GM21515 (cell line): ENCODE data around the gene OR2B6.
"Not testable (repeated sequence)": the region's sequence is repeated elsewhere in the genome, so short reads cannot be mapped to it uniquely, and the experiment has no call there.

Source experiments
- ATAC-seq: cut with Tn5 transposase; IDR thresholded peaks from one replicate; pipeline ENCODE4 v1.9.1; 2021; ENCODE audit not compliant: unreplicated experiment

The OR2B6 gene

GRCh38 chr6:27956941-27957340 is at the start of gene OR2B6:
TSS of gene OR2B6 (plus strand) at chr6:27957241. CDS start at chr6:27957241, 0 bp downstream.
- no peak for ATAC-seq

DNA sequence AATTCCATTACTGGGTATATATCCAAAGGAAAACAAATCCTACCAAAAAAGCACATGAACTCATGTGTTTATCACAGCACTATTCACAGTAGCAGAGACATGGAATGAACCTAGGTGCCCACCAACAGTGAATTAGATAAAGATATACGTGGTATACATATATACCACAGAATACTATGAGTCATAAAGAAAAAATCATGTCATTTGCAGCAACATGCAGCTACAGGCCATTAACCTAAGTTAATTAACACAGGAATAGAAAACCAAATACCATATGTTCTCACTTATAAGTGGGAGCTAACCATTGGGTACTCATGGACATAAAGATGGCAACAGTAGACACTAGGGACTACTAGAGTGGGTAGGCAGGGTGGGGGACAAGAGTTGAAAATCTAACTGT is 49.0 kb upstream of the OR2B6 start:
- ATAC-seq = no peak

DNA sequence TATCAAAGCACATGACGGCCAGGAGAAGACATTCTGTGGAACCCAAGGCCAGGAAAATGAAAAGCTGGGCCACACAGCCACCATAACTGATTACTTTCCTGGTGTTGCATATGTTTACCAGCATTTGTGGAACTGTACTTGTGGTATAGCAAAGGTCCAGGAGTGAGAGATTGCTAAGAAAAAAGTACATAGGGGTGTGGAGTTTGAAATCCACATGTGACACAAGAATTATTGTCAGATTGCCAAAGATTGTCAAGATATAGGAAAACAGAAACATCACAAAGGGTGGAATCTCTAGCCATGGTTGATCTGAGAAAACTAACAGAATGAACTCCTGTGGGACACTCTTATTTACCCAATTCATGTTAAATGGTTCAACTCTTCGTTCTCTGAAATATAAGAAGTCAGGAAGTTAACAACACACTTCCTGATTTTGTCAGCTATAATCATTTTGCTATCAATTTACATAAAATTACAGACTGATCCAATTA is 45.0 kb upstream of the OR2B6 start, which contains the start of gene OR2B2:
TSS of gene OR2B2 (minus strand) at position 441 of the 491 bp plus-strand sequence. CDS start at position 364, 77 bp downstream.
- no peak for ATAC-seq

GRCh38 chr6:27922949-27923348 is 34.1 kb upstream of the OR2B6 start:
- no peak for ATAC-seq

DNA sequence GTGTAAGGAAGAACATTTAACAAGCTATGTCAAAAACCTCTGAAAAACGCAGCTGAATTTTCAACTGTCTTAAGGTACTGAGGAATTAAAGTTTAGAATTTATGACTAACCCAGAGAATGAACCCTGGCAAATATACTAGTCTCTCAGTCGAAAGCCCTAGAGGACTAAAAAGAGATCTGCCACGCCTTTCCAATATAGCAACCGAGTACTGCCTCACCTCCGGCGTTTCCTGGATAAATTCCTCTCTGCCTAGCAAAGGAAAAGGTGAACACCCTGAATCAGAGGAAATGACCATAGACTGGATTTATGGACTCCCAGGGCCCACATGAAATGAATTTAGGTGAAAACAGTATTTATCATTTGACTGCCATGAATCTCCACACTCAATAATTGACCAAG is 32.9 kb upstream of the OR2B6 start:
- no peak for ATAC-seq

GRCh38 chr6:27928041-27928440 is 29.0 kb upstream of the OR2B6 start:
- not testable (repeated sequence) for ATAC-seq

DNA sequence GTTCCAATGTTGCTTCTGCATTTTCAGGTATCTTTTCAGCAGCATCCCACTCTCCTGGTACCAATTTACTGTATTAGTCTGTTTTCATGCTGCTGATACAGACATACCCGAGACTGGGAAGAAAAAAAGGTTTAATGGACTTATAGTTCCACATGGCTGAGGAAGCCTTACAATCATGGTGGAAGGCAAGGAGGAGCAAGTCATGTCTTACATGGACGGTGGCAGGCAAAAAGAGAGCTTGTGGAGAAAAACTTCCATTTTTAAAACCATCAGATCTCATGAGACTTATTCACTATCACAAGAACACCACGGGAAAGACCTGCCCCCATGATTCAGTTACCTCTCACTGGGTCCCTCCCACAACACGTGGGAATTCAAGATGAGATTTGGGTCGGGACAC is 27.1 kb upstream of the OR2B6 start:
- not testable (repeated sequence) for ATAC-seq

- no peak for ATAC-seq
Measured at GRCh38 chr6:27931209-27931608, 25.8 kb upstream of the OR2B6 start.

DNA sequence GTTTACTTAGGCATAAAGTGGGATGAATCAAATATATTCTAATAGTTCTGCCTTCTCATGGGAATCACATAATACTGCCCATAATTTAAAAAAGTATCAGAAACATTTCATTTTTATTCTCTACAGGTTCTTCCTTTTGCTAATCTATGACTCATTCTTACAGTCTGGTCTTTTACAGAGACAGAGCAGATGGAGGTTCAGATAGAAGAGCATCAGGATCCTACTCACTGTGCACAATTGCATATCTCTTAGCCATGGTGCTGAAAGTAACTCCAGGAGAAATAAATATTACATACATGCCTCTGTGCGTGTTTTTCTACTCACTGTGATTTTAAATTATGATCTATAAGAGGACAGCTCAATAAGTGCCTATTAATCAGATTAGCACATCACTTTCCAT is 16.3 kb upstream of the OR2B6 start:
- no peak for ATAC-seq

- ATAC-seq = not testable (repeated sequence)
Measured at GRCh38 chr6:27943072-27943471, 14.0 kb upstream of the OR2B6 start.

- no peak for ATAC-seq
Measured at GRCh38 chr6:27948237-27948636, 8.8 kb upstream of the OR2B6 start.

DNA sequence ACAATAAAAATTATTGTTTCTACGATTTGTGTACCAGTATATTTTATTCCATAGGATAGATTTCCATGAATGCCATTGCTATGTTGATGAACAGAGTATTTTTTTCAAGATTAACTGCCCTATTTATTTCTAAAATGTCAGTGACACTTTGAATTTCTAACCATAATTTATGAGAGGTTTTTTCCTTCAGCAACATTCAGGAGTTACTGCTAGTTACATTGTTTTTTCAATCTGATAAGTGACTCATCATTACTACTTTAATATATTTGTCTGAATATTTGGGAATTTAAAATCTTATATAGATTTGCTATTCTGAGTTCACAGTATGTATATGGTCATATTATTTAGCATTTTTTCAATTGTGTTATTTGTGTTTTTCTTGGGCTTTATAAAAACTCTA is 6.0 kb upstream of the OR2B6 start:
- no peak for ATAC-seq

GRCh38 chr6:27957516-27957915 is 475 bp downstream of the OR2B6 start:
- no peak for ATAC-seq

DNA sequence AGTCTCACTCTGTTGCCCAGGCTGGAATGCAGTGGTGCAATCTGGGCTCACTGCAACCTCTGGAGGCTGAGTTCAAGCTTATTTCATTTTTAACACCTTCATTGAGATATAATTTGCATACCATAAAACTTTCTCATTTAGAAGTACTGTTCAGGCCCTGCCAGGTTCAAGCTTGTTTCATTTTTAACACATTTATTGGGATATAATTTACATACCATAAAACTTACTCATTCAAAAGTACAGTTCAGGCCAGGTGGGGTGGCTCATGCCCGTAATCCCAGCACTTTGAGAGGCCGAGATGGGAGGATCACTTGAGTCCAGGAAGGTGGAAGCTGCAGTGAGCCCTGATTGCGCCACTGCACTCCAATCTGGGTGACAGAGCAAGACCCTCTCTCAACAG is 5.5 kb downstream of the OR2B6 start:
- no peak for ATAC-seq

DNA sequence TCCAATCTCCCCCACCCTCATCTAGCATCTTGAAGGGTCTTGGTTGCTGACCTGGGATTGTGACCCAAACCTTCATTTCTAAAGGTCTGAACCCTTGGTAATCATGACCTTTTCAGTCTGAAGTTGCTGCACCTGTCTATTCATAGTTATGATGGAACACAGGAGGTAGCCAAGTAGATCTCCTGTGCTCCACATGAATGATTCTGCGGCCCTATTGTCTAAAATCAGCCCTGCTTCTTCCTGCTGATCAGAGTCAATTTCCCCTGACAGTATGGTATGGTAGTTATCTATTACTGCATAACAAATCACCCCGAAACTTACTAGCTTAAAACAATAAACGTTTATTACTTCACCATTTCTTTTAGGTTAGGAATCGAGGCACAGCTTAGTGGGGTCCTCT is 9.0 kb downstream of the OR2B6 start:
- no peak for ATAC-seq

- ATAC-seq = no peak
Measured at GRCh38 chr6:27966816-27967426, 9.9 kb downstream of the OR2B6 start.

DNA sequence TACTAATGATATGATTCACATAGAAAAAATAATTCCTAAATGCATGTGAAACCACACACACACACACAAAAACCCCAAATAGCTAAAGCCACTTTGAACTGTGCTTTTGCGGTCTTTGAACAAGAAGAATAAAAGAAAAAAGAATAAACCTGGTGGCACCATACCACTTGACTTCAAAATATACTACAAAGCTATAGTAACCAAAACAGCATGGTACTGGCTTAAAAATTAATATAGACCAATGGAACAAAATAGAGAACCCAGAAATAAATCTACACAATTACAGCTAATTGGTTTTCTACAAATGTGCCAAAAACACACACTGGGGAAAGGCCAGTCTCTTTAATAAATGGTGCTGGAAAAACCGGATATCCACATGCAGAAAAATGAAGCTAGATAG is 13.4 kb downstream of the OR2B6 start:
- ATAC-seq = no peak

DNA sequence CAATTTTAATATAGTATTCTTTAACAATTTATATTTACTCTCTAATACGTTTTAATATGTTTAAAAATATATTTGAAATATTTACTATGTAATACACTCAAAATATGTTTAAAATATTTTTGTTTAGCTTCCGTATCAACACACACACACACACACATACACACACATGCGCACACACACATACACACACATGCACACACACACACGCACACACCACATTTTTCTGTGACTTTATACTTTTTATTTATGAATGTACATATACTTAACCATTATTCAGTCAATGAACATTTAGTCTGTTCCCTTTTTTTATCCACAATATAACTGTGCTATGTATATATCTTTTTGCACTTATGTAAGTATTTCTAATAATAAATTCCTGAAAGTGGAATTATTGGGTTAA is 15.7 kb downstream of the OR2B6 start:
- no peak for ATAC-seq

DNA sequence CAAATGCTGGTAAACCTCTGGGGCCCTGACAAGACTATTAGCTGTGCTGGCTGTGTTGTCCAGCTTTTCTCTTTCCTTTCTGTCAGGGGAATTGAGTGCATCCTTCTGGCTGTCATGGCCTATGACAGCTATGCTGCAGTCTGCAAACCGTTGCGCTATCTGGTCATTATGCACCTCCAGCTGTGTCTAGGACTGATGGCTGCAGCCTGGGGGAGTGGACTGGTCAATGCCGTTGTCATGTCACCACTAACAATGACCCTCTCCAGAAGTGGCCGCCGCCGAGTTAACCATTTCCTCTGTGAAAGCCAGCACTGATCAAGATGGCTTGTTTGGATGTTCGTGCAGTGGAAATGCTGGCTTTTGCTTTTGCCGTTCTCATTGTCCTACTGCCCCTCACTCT is 20.3 kb downstream of the OR2B6 start:
- no peak for ATAC-seq

GRCh38 chr6:27978705-27979104 is 21.7 kb downstream of the OR2B6 start:
- no peak for ATAC-seq

DNA sequence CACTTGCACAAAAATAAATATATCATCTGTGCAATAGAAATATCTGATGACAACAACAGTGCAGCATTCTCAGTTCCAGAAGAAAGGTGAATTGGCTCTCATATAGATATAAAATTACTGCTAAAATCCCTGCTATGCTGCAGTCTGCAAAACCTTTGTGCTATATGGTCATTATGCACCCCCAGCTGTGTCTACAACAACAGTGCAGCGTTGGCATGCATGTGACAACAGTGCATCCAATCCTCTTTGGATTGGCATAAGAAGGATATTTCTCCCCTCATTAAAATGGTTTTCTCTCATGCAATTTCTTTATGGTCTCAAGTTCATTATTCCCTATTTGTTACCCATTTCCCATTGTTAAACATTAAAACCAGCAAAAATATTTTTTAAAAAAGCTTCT is 23.1 kb downstream of the OR2B6 start:
- ATAC-seq = no peak

- ATAC-seq = no peak
Measured at GRCh38 chr6:27986928-27987725, 30.1 kb downstream of the OR2B6 start.
